ENCODE results near the gene CYP2W1. TPM values are rescaled to one million over a fixed set of nuclear protein-coding genes. Genes with fewer than 3 reads are reported as not detected.

CYP2W1 gene
- total RNA-seq, 2 experiments from 2014 or later = not detected

DNA sequence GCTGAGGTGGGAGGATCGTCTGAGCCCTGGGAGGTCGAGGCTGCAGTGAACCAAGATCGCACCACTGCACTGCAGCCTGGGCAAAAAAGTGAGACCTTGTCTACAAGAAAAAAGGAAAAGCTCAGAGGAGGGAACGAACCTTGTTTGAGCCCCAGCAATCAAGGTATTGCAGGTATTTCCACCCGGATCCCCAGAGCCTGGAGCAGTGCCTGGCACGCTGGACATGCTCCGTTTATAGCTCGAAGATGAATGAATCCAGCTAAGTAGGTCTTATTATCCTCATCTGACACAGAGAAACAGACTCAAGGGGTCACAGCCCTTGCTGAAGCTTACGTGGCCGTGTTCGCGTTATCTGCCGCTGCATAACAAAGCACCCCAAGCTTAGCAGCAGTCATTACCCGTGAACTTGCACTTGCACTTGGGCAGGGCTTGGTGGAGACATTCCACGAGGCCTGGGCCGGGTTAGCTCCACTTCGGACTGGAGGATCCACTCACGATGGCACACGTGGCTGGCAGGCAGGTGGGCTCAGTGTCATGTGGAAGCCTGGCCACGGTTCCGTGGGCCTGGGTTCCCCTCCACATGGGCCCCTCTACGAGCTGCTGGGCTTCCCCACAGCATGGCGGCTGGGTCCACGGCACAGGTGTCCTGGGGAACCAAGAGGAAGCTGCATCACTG is 4.4 kb upstream of the CYP2W1 start:
- TF ChIP-seq, protein P1, sequence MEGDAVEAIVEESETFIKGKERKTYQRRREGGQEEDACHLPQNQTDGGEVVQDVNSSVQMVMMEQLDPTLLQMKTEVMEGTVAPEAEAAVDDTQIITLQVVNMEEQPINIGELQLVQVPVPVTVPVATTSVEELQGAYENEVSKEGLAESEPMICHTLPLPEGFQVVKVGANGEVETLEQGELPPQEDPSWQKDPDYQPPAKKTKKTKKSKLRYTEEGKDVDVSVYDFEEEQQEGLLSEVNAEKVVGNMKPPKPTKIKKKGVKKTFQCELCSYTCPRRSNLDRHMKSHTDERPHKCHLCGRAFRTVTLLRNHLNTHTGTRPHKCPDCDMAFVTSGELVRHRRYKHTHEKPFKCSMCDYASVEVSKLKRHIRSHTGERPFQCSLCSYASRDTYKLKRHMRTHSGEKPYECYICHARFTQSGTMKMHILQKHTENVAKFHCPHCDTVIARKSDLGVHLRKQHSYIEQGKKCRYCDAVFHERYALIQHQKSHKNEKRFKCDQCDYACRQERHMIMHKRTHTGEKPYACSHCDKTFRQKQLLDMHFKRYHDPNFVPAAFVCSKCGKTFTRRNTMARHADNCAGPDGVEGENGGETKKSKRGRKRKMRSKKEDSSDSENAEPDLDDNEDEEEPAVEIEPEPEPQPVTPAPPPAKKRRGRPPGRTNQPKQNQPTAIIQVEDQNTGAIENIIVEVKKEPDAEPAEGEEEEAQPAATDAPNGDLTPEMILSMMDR (IDR thresholded peaks at IDR 0.05) = no peak
- intact Hi-C loops (cut with DNase I, micrococcal nuclease) = loop anchor here in 1 of 2 experiments (5.0 kb wide), 2 partner anchors 69 to 159 kb away; a partner anchor contains a TSS
- no peaks in the 10 kb centered on the region for H3K27me3 ChIP-seq (ENCODE audit: control insufficient read depth in 1 of 2, insufficient read depth in 2 of 2, low read length in 2 of 2)
- peaks cover 8% of the 10 kb centered on the region for H3K36me3 Mint-ChIP-seq (ENCODE audit: low read depth)
- ATAC-seq (ENCODE audit: poor library complexity) = no peak
- ChIA-PET POLR2A (no interaction called here), CTCF (interaction anchor here (1.8 kb wide), 1 partner anchor 15 kb away, joined by 12 read pairs; no protein-coding TSS in a partner anchor)
- no peaks in the 10 kb centered on the region for H3K36me3 ChIP-seq (ENCODE audit: insufficient read depth, low read length)
- H3K4me3 Mint-ChIP-seq = no peak overlapping the region
- peaks cover 11% of the 10 kb centered on the region for H3K4me1 Mint-ChIP-seq (ENCODE audit: low read depth)
- H3K9me3 Mint-ChIP-seq = no peaks in the 10 kb centered on the region
- no peaks in the 10 kb centered on the region for H3K27me3 Mint-ChIP-seq
- peaks cover 0 to 6% of the 10 kb centered on the region in 2 experiments for H3K9me3 ChIP-seq (ENCODE audit: control insufficient read depth in 1 of 2, insufficient read depth in 1 of 2, low read length in 2 of 2)
- H3K27ac Mint-ChIP-seq = no peak overlapping the region
- H3K27ac ChIP-seq (ENCODE audit: low read depth in 1 of 2, low read length in 2 of 2) = no peak overlapping the region
- peaks cover 18% of the 10 kb centered on the region for H3K4me1 ChIP-seq (ENCODE audit: insufficient read depth, low read length)
- H3K4me3 ChIP-seq (ENCODE audit: low read length) = no peak overlapping the region
- DNase-seq = no peak

DNA sequence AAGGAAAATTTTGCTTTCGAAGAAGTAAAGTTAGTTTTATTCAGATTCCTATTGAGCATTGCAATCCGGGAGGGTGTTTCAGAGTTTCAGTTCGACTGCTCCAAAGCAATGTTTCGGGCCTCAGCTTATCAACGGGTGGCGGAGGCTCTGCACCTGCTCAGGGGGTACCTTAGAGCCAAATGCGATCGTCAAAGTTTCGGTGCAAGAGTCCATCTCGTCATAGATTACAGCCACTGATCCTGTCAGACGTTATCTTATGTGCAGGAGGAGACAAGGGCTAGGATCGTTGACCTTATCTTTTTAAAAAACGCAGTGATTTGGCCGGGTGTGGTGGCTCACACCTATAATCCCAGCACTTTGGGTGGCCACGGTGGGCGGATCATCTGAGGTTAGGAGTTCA is 3.8 kb upstream of the CYP2W1 start:
- Histone ChIP-seq H3K27me3 (ENCODE audit: control insufficient read depth in 1 of 2, insufficient read depth in 2 of 2, low read length in 2 of 2) (no peaks in the 10 kb centered on the region), H3K36me3 (ENCODE audit: insufficient read depth, low read length) (no peaks in the 10 kb centered on the region), H3K4me3 (ENCODE audit: low read length) (no peak overlapping the region), H3K27ac (ENCODE audit: low read depth in 1 of 2, low read length in 2 of 2) (no peak overlapping the region), H3K4me1 (ENCODE audit: insufficient read depth, low read length) (peaks cover 12% of the 10 kb centered on the region), H3K9me3 (ENCODE audit: control insufficient read depth in 1 of 2, insufficient read depth in 1 of 2, low read length in 2 of 2) (peaks cover 0 to 6% of the 10 kb centered on the region in 2 experiments)
- no peaks in the 10 kb centered on the region for H3K27me3 Mint-ChIP-seq
- ChIA-PET POLR2A (no interaction called here), CTCF (interaction anchor here (1.8 kb wide), 1 partner anchor 14 kb away, joined by 12 read pairs; no protein-coding TSS in a partner anchor)
- H3K9me3 Mint-ChIP-seq = no peaks in the 10 kb centered on the region
- H3K4me1 Mint-ChIP-seq (ENCODE audit: low read depth) = peaks cover 9% of the 10 kb centered on the region
- H3K4me3 Mint-ChIP-seq = no peak overlapping the region
- no peak for DNase-seq
- peaks cover 8% of the 10 kb centered on the region for H3K36me3 Mint-ChIP-seq (ENCODE audit: low read depth)
- no peak for ATAC-seq (ENCODE audit: poor library complexity)
- intact Hi-C loops (cut with DNase I, micrococcal nuclease) = loop anchor here in 1 of 2 experiments (5.0 kb wide), 2 partner anchors 68 to 158 kb away; a partner anchor contains a TSS
- TF ChIP-seq, protein P1 (IDR thresholded peaks at IDR 0.05) = no peak
- no peak overlapping the region for H3K27ac Mint-ChIP-seq

GRCh38 chr7:979886-980571 is 3.0 kb upstream of the CYP2W1 start:
- Mint-ChIP-seq H3K27me3 (no peaks in the 10 kb centered on the region), H3K27ac (no peak overlapping the region), H3K4me3 (no peak overlapping the region), H3K36me3 (ENCODE audit: low read depth) (no peaks in the 10 kb centered on the region), H3K9me3 (no peaks in the 10 kb centered on the region), H3K4me1 (ENCODE audit: low read depth) (peaks cover under 1% of the 10 kb centered on the region)
- H3K27me3 ChIP-seq (ENCODE audit: control insufficient read depth in 1 of 2, insufficient read depth in 2 of 2, low read length in 2 of 2) = no peaks in the 10 kb centered on the region
- no peaks in the 10 kb centered on the region for H3K36me3 ChIP-seq (ENCODE audit: insufficient read depth, low read length)
- no peak overlapping the region for H3K27ac ChIP-seq (ENCODE audit: low read depth in 1 of 2, low read length in 2 of 2)
- CTCF ChIA-PET = interaction anchor here (0.9 kb wide), 1 partner anchor 13 kb away, joined by 3 read pairs; no protein-coding TSS in a partner anchor
- no peak overlapping the region for H3K4me3 ChIP-seq (ENCODE audit: low read length)
- POLR2A ChIA-PET = no interaction called here
- no peak for DNase-seq
- H3K9me3 ChIP-seq (ENCODE audit: control insufficient read depth in 1 of 2, insufficient read depth in 1 of 2, low read length in 2 of 2) = peaks cover 0 to 6% of the 10 kb centered on the region in 2 experiments
- TF ChIP-seq, protein P1 (IDR thresholded peaks at IDR 0.05) = no peak
- no peak for ATAC-seq (ENCODE audit: poor library complexity)
- H3K4me1 ChIP-seq (ENCODE audit: insufficient read depth, low read length) = peaks cover 6% of the 10 kb centered on the region
- intact Hi-C loops (cut with DNase I, micrococcal nuclease) = loop anchor here in 1 of 2 experiments (5.0 kb wide), 2 partner anchors 67 to 157 kb away; a partner anchor contains a TSS

Data from CD4-positive, alpha-beta T cell (primary cell).